Tibial artery (tissue), 4 donors: ENCODE data around the gene TYRO3.

Experiments
- DNase-seq, 2 donors: peaks; one replicate each; pipeline ENCODE4 v3.0.0-alpha.2; 2019
- H3K27ac ChIP-seq, 2 donors: fragments of 200-600 bp; sonication (generic) in 1 of 2; 1 replicate in 1 of 2; 2 replicates in 1 of 2; pipeline ENCODE4 v1.5.1; 2018 to 2019; ENCODE audit warnings: mild to moderate bottlenecking in 1 of 2
- H3K27me3 ChIP-seq, 2 donors: fragments of 200-600 bp; sonication (generic) in 1 of 2; one replicate each; pipeline versions ENCODE4 v1.5.1 to v1.6.0; 2016 to 2019
- H3K36me3 ChIP-seq, 3 donors: fragments of 200-600 bp; sonication (generic) in 2 of 3; one replicate each; pipeline ENCODE4 v1.5.1; 2016 to 2019; ENCODE audit warnings: mild to moderate bottlenecking in 2 of 3
- H3K4me1 ChIP-seq, 4 donors: fragments of 200-600 bp; sonication (generic) in 2 of 4; 1 replicate in 3 of 4; 2 replicates in 1 of 4; pipeline ENCODE4 v1.5.1; 2016 to 2019
- H3K4me3 ChIP-seq, 2 donors: fragments of 200-600 bp; sonication (generic) in 1 of 2; 1 replicate in 1 of 2; 2 replicates in 1 of 2; pipeline ENCODE4 v1.5.1; 2018 to 2019; ENCODE audit warnings: mild to moderate bottlenecking in 2 of 2
- H3K9me3 ChIP-seq, 3 donors: fragments of 200-600 bp; sonication (generic) in 1 of 3; one replicate each; pipeline ENCODE4 v1.5.1; 2016 to 2019
- CTCF ChIP-seq, 2 experiments: fragments of 200-600 bp in 1 of 2; fragments of 450-650 bp in 1 of 2; IDR thresholded peaks; one replicate each; pipeline ENCODE4 v1.5.1; 2017 to 2019; ENCODE audit warnings: antibody characterized with exemption in 2 of 2, mild to moderate bottlenecking in 1 of 2, moderate library complexity in 1 of 2
- intact Hi-C: fragments of 100-400 bp; cut with DNase I; formaldehyde crosslinking; loops from one replicate; pipeline ENCODE4 v1.15.0; 2023; ENCODE audit warnings: low total_unique reads

Gene TYRO3

GRCh38 chr15:41561104-41561776 lies 2.2 kb downstream of the TYRO3 start:
- no peak overlapping the region for H3K27ac ChIP-seq
- intact Hi-C loops = no loop called here
- no peaks in the 10 kb centered on the region for H3K27me3 ChIP-seq
- DNase-seq = no peak
- no peak for TF ChIP-seq CTCF (IDR thresholded peaks at IDR 0.05)
- no peak overlapping the region for H3K4me3 ChIP-seq
- H3K36me3 ChIP-seq = no peaks in the 10 kb centered on the region
- H3K9me3 ChIP-seq = no peaks in the 10 kb centered on the region
- H3K4me1 ChIP-seq = peaks cover 0 to 21% (median 18%) of the 10 kb centered on the region in 4 donors

DNA sequence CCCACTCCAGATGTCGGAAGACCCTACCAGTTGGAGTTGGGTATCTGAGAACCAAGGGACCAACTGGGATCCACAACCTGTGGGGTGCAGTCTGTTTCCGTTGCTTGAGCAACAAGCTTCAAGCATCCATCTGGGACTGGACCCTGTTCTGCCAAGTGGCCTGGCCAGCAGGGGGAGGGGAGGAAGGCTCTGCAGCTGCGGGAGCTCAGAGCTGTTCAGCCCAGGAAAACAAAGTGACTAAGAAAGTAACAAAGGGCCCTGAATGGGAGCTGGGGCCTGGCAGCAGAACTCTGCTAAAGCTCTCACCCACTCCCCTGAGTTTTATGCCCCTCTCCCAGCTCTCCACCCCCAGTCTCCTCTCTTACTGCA lies 2.7 kb downstream of the TYRO3 start:
- Histone ChIP-seq H3K36me3 (no peaks in the 10 kb centered on the region), H3K9me3 (no peaks in the 10 kb centered on the region), H3K4me1 (peaks cover 0 to 21% (median 18%) of the 10 kb centered on the region in 4 donors), H3K27ac (no peak overlapping the region), H3K4me3 (no peak overlapping the region), H3K27me3 (no peaks in the 10 kb centered on the region)
- TF ChIP-seq CTCF (IDR thresholded peaks at IDR 0.05) = no peak
- intact Hi-C loops = no loop called here
- DNase-seq = no peak

- Histone ChIP-seq H3K27ac (no peak overlapping the region), H3K9me3 (no peaks in the 10 kb centered on the region), H3K4me3 (no peak overlapping the region), H3K4me1 (peaks cover 0 to 21% (median 18%) of the 10 kb centered on the region in 4 donors), H3K36me3 (no peaks in the 10 kb centered on the region), H3K27me3 (no peaks in the 10 kb centered on the region)
- intact Hi-C loops = no loop called here
- DNase-seq = no peak
- no peak for TF ChIP-seq CTCF (IDR thresholded peaks at IDR 0.05)
Observed at GRCh38 chr15:41562244-41562643, 3.2 kb downstream of the TYRO3 start.

- intact Hi-C loops = no loop called here
- no peak for TF ChIP-seq CTCF (IDR thresholded peaks at IDR 0.05)
- H3K27me3 ChIP-seq = no peaks in the 10 kb centered on the region
- DNase-seq = no peak
- H3K4me1 ChIP-seq = peaks cover 0 to 18% (median 17%) of the 10 kb centered on the region in 4 donors
- no peaks in the 10 kb centered on the region for H3K9me3 ChIP-seq
- H3K36me3 ChIP-seq = no peaks in the 10 kb centered on the region
- no peak overlapping the region for H3K27ac ChIP-seq
- no peak overlapping the region for H3K4me3 ChIP-seq
Observed at GRCh38 chr15:41562784-41563198, 3.8 kb downstream of the TYRO3 start.

- intact Hi-C loops = no loop called here
- H3K4me1 ChIP-seq = peaks cover 0 to 8% (median 7%) of the 10 kb centered on the region in 4 donors
- DNase-seq = no peak
- no peaks in the 10 kb centered on the region for H3K27me3 ChIP-seq
- H3K36me3 ChIP-seq = no peaks in the 10 kb centered on the region
- TF ChIP-seq CTCF (IDR thresholded peaks at IDR 0.05) = no peak
- no peaks in the 10 kb centered on the region for H3K9me3 ChIP-seq
- H3K4me3 ChIP-seq = no peak overlapping the region
- no peak overlapping the region for H3K27ac ChIP-seq
Observed at GRCh38 chr15:41564286-41564959, 5.4 kb downstream of the TYRO3 start.
